ENCODE measurements around the gene TDP1.

DNA sequence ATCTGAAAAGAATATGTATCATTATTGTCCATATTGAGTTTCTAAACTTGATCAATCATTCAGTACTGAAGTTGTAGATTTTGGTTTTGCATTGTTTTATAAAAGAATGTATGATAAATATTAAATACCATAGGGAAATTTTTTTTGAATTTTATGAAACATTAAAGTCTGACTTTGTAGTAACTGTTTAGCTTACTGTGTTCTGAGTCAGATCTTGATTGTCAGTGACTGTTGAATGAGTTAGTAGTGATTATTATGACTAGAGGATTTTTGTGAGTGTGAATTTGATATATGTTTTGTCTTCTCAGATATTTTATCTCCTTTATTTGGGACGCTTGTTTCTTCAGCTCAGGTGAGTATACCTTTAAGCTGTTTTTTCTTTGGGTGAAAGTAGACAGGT, 10.1 kb downstream of the TDP1 start:
- TF ChIP-seq POLR2AphosphoS5 (IDR thresholded peaks at IDR 0.05; ENCODE audit: low read depth, low read length) (no peak), POLR2A (IDR thresholded peaks at IDR 0.05; ENCODE audit: low read depth, low read length) (no peak)

Data from GM12892 (cell line).